Epithelial cell of proximal tubule (primary cell): ENCODE results near the gene CMPK1. TPM values are rescaled to one million over a fixed set of nuclear protein-coding genes. Genes with fewer than 3 reads are reported as not detected.

Experiments
- DNase-seq: peaks from one replicate; pipeline ENCODE4 v3.0.0-alpha.2; 2011; ENCODE audit warnings: low read depth
- H3K4me3 ChIP-seq: 2 replicates; pipeline ENCODE4 v1.5.1; 2011; ENCODE audit warnings: low read depth, mild to moderate bottlenecking, low read length
- CTCF ChIP-seq: conservative IDR thresholded peaks from 2 replicates; pipeline ENCODE4 v1.5.1; 2012; ENCODE audit warnings: low read depth, mild to moderate bottlenecking, low read length
- total RNA-seq: library from RNA; depleted of rRNA; stranded (reverse); fragments of >200 nt; gene quantifications from 2 replicates; pipeline ENCODE4 v1.2.3, GENCODE V29; 2015

The CMPK1 gene
- total RNA-seq, 1 donor from 2014 or later, result 67.6 TPM

GRCh38 chr1:47389731-47390130 is 56.1 kb downstream of the CMPK1 start:
- H3K4me3 ChIP-seq, result no peak overlapping the region
- no peak for DNase-seq
- TF ChIP-seq CTCF, result no peak

- no peak for DNase-seq
- no peak overlapping the region for H3K4me3 ChIP-seq
- TF ChIP-seq CTCF, result no peak
Observed at GRCh38 chr1:47390843-47391242, 57.3 kb downstream of the CMPK1 start.

GRCh38 chr1:47393141-47393540 is 59.6 kb downstream of the CMPK1 start:
- DNase-seq, result no peak
- no peak for TF ChIP-seq CTCF
- H3K4me3 ChIP-seq, result no peak overlapping the region

- no peak for TF ChIP-seq CTCF
- H3K4me3 ChIP-seq, result no peak overlapping the region
- no peak for DNase-seq
Observed at GRCh38 chr1:47395433-47395832, 61.8 kb downstream of the CMPK1 start.

- no peak for DNase-seq
- no peak overlapping the region for H3K4me3 ChIP-seq
- TF ChIP-seq CTCF, result no peak
Observed at GRCh38 chr1:47396671-47397196, 63.1 kb downstream of the CMPK1 start.

- TF ChIP-seq CTCF, result no peak
- DNase-seq, result no peak
- no peak overlapping the region for H3K4me3 ChIP-seq
Observed at GRCh38 chr1:47399138-47399845, 65.7 kb downstream of the CMPK1 start.

GRCh38 chr1:47399846-47400155 is 66.2 kb downstream of the CMPK1 start:
- no peak for DNase-seq
- no peak for TF ChIP-seq CTCF
- no peak overlapping the region for H3K4me3 ChIP-seq
